ENCODE results near the gene ADARB1.

GRCh38 chr21:45151445-45152160 lies 77.2 kb downstream of the ADARB1 start:
- TF ChIP-seq POLR2A (IDR thresholded peaks at IDR 0.05; ENCODE audit: control extremely low read depth in 1 of 2, low read depth in 2 of 2, low read length in 2 of 2) (no peak), USF2 (IDR thresholded peaks at IDR 0.05; ENCODE audit: low read length) (no peak), CTCF (IDR thresholded peaks at IDR 0.05; ENCODE audit: control extremely low read depth in 1 of 3, insufficient read depth in 1 of 3, low read depth in 1 of 3, low read length in 3 of 3) (no peak), EZH2 (IDR thresholded peaks at IDR 0.05; ENCODE audit: low read depth, low read length, severe bottlenecking) (no peak)

Measured in H1 (cell line).